Loucy (cell line): Measurements from ENCODE around the gene EQTN.

Source experiments
- CTCF ChIP-seq: fragments of 200-600 bp; sonication (generic); conservative IDR thresholded peaks from 2 replicates; pipeline ENCODE4 v1.5.1; 2014; ENCODE audit warnings: mild to moderate bottlenecking, antibody characterized with exemption, low read length
- EZH2phosphoT487 ChIP-seq: fragments of 200-600 bp; IDR thresholded peaks from 2 replicates; pipeline ENCODE4 v1.6.1; 2018; ENCODE audit warnings: antibody characterized with exemption, mild to moderate bottlenecking, moderate library complexity, borderline replicate concordance

- TF ChIP-seq CTCF (no peak), EZH2phosphoT487 (no peak)
These were observed 32.3 kb upstream of the EQTN start for GRCh38 chr9:27329291-27329690.
